Measurements from ENCODE around the gene CAB39. TPM values are rescaled to one million over a fixed set of nuclear protein-coding genes. Genes with fewer than 3 reads are reported as not detected.

The CAB39 gene
- total RNA-seq, 1 donor from 2014 or later = 66.6 TPM

DNA sequence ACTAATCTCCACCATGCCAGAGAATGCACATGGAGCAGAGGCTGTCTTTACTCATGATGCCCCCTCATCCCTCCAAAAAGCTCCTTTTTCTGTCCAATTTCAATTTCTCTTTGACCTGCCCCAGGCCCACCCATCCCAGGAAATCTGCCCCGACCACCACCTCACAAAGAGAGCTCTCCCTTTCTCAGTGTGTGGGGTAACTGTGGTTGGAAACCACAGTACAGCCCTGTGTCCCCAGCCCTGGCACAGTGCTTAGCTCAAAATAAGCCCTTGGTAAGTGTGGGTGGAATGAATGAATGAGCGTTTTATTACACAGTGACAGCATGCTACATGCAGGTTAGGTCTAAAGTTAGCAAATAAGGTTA is 43.7 kb upstream of the CAB39 start:
- Mint-ChIP-seq H3K4me1 (ENCODE audit: low read depth, unreplicated experiment) (peaks cover 30% of the 10 kb centered on the region), H3K27me3 (ENCODE audit: low read depth, unreplicated experiment) (peaks cover 1% of the 10 kb centered on the region), H3K36me3 (ENCODE audit: low read depth, unreplicated experiment) (no peaks in the 10 kb centered on the region), H3K4me3 (ENCODE audit: unreplicated experiment) (peak overlapping the region; percentile 11), H3K9me3 (ENCODE audit: unreplicated experiment) (peaks cover 10% of the 10 kb centered on the region), H3K27ac (ENCODE audit: unreplicated experiment) (no peak overlapping the region)
- Histone ChIP-seq H3K27ac (ENCODE audit: low read depth, low read length) (no peak overlapping the region), H3K4me3 (ENCODE audit: insufficient read depth, low read depth, low read length) (no peak overlapping the region), H4K20me1 (ENCODE audit: insufficient read depth, low read length) (no peaks in the 10 kb centered on the region), H3K9me3 (ENCODE audit: insufficient read depth, low read depth, low read length) (no peaks in the 10 kb centered on the region), H3K4me1 (ENCODE audit: insufficient read depth, low read length) (peaks cover 33% of the 10 kb centered on the region), H3K79me2 (ENCODE audit: insufficient read depth, low read length) (no peaks in the 10 kb centered on the region), H3K36me3 (ENCODE audit: insufficient read depth, low read length) (no peaks in the 10 kb centered on the region), H3K27me3 (ENCODE audit: insufficient read depth, low read length) (no peaks in the 10 kb centered on the region), H3K9ac (ENCODE audit: low read length) (no peak overlapping the region), H2AFZ (ENCODE audit: low read depth, low read length) (no peak overlapping the region), H3K4me2 (ENCODE audit: low read length) (no peak overlapping the region)
- no peak for DNase-seq (ENCODE audit: low read depth)
- no peak for FAIRE-seq
- no peak for TF ChIP-seq EZH2 (IDR thresholded peaks at IDR 0.05; ENCODE audit: insufficient read depth, low read length)
- TF ChIP-seq, protein P1, sequence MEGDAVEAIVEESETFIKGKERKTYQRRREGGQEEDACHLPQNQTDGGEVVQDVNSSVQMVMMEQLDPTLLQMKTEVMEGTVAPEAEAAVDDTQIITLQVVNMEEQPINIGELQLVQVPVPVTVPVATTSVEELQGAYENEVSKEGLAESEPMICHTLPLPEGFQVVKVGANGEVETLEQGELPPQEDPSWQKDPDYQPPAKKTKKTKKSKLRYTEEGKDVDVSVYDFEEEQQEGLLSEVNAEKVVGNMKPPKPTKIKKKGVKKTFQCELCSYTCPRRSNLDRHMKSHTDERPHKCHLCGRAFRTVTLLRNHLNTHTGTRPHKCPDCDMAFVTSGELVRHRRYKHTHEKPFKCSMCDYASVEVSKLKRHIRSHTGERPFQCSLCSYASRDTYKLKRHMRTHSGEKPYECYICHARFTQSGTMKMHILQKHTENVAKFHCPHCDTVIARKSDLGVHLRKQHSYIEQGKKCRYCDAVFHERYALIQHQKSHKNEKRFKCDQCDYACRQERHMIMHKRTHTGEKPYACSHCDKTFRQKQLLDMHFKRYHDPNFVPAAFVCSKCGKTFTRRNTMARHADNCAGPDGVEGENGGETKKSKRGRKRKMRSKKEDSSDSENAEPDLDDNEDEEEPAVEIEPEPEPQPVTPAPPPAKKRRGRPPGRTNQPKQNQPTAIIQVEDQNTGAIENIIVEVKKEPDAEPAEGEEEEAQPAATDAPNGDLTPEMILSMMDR (IDR thresholded peaks at IDR 0.05; ENCODE audit: insufficient read depth, low read depth, low read length) = no peak

DNA sequence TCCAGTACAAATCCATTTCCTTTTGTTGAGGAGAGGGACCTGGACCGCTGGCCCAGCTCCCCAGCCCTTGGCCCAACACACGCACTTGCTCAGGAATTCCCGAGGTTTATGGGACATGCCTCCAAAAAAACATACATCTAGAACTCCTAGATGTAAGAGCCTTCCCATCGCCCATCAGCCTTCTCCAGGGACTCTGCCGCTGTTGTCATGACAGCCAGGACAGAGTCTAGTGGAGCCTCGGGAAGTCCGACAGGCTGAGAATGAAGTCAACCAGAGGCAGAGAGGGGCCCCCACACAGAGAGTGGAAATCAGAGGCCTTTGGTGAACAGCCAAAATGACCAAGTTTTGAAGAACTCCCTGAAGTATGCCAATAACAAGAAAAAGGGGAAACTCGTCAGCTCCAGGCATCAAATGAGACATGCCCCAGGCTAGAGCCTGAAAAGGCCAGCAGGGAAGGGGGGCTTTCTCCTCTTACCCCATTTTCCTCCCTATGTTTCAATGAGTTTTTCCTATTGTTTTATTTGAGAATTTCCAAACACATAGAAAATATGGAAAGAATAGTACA is 43.2 kb upstream of the CAB39 start:
- peaks cover 10% of the 10 kb centered on the region for H3K9me3 Mint-ChIP-seq (ENCODE audit: unreplicated experiment)
- no peak overlapping the region for H3K4me2 ChIP-seq (ENCODE audit: low read length)
- peaks cover 33% of the 10 kb centered on the region for H3K4me1 Mint-ChIP-seq (ENCODE audit: low read depth, unreplicated experiment)
- no peaks in the 10 kb centered on the region for H4K20me1 ChIP-seq (ENCODE audit: insufficient read depth, low read length)
- H3K4me3 ChIP-seq (ENCODE audit: insufficient read depth, low read depth, low read length) = no peak overlapping the region
- H3K9me3 ChIP-seq (ENCODE audit: insufficient read depth, low read depth, low read length) = no peaks in the 10 kb centered on the region
- FAIRE-seq (no peak), DNase-seq (ENCODE audit: low read depth) (no peak)
- peaks cover 29% of the 10 kb centered on the region for H3K4me1 ChIP-seq (ENCODE audit: insufficient read depth, low read length)
- no peak overlapping the region for H3K4me3 Mint-ChIP-seq (ENCODE audit: unreplicated experiment)
- no peak overlapping the region for H3K9ac ChIP-seq (ENCODE audit: low read length)
- H2AFZ ChIP-seq (ENCODE audit: low read depth, low read length) = no peak overlapping the region
- H3K79me2 ChIP-seq (ENCODE audit: insufficient read depth, low read length) = no peaks in the 10 kb centered on the region
- no peak overlapping the region for H3K27ac Mint-ChIP-seq (ENCODE audit: unreplicated experiment)
- no peak overlapping the region for H3K27ac ChIP-seq (ENCODE audit: low read depth, low read length)
- H3K36me3 Mint-ChIP-seq (ENCODE audit: low read depth, unreplicated experiment) = no peaks in the 10 kb centered on the region
- no peak for TF ChIP-seq EZH2 (IDR thresholded peaks at IDR 0.05; ENCODE audit: insufficient read depth, low read length)
- TF ChIP-seq, protein P1 (IDR thresholded peaks at IDR 0.05; ENCODE audit: insufficient read depth, low read depth, low read length) = no peak
- no peaks in the 10 kb centered on the region for H3K27me3 ChIP-seq (ENCODE audit: insufficient read depth, low read length)
- H3K27me3 Mint-ChIP-seq (ENCODE audit: low read depth, unreplicated experiment) = peaks cover 1% of the 10 kb centered on the region
- H3K36me3 ChIP-seq (ENCODE audit: insufficient read depth, low read length) = no peaks in the 10 kb centered on the region

DNA sequence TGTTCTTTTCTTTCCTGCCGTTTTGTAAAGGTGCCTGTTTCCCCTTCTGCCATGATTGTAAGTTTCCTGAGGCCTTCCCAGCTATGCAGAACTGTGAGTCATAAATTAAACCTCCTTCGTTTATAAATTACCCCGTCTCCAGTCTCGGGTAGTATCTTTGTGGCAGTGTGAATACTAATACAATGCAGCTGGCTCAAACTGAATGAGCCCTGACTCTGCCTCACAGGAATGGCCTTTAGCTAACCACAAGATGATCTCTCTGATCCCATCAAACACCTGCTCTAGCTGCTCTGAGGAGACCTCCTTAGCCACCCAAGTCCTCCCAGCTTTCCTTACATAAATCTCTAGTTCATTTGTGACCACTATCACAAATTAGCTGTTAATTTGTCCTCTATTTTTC is 41.5 kb upstream of the CAB39 start:
- Mint-ChIP-seq H3K27ac (ENCODE audit: unreplicated experiment) (no peak overlapping the region), H3K27me3 (ENCODE audit: low read depth, unreplicated experiment) (peaks cover 4% of the 10 kb centered on the region), H3K4me3 (ENCODE audit: unreplicated experiment) (peak overlapping the region; percentile 2), H3K36me3 (ENCODE audit: low read depth, unreplicated experiment) (no peaks in the 10 kb centered on the region), H3K4me1 (ENCODE audit: low read depth, unreplicated experiment) (peaks cover 30% of the 10 kb centered on the region), H3K9me3 (ENCODE audit: unreplicated experiment) (peaks cover 10% of the 10 kb centered on the region)
- H3K36me3 ChIP-seq (ENCODE audit: insufficient read depth, low read length) = no peaks in the 10 kb centered on the region
- peak; percentile 90 for DNase-seq (ENCODE audit: low read depth)
- no peaks in the 10 kb centered on the region for H3K27me3 ChIP-seq (ENCODE audit: insufficient read depth, low read length)
- no peaks in the 10 kb centered on the region for H4K20me1 ChIP-seq (ENCODE audit: insufficient read depth, low read length)
- no peaks in the 10 kb centered on the region for H3K79me2 ChIP-seq (ENCODE audit: insufficient read depth, low read length)
- H3K9me3 ChIP-seq (ENCODE audit: insufficient read depth, low read depth, low read length) = no peaks in the 10 kb centered on the region
- TF ChIP-seq, protein P1 (IDR thresholded peaks at IDR 0.05; ENCODE audit: insufficient read depth, low read depth, low read length) = no peak
- TF ChIP-seq EZH2 (IDR thresholded peaks at IDR 0.05; ENCODE audit: insufficient read depth, low read length) = no peak
- no peak overlapping the region for H2AFZ ChIP-seq (ENCODE audit: low read depth, low read length)
- peaks cover 29% of the 10 kb centered on the region for H3K4me1 ChIP-seq (ENCODE audit: insufficient read depth, low read length)
- no peak overlapping the region for H3K4me2 ChIP-seq (ENCODE audit: low read length)
- H3K9ac ChIP-seq (ENCODE audit: low read length) = no peak overlapping the region
- no peak overlapping the region for H3K4me3 ChIP-seq (ENCODE audit: insufficient read depth, low read depth, low read length)
- H3K27ac ChIP-seq (ENCODE audit: low read depth, low read length) = no peak overlapping the region
- FAIRE-seq = no peak
